H1 (cell line): ENCODE measurements around the gene SLC26A11. TPM values are rescaled to one million over a fixed set of nuclear protein-coding genes. Genes with fewer than 3 reads are reported as not detected.

Experiments
- KDM5A ChIP-seq: fragments of 200-600 bp; IDR thresholded peaks from 2 replicates; pipeline ENCODE4 v1.7.1; 2012; ENCODE audit warnings: mild to moderate bottlenecking, low read length, inconsistent platforms, mixed read lengths
- PHF8 ChIP-seq: fragments of 200-600 bp; sonication (generic); conservative IDR thresholded peaks from 2 replicates; pipeline ENCODE4 v1.7.1; 2012; ENCODE audit warnings: low read depth, mild to moderate bottlenecking, inconsistent platforms, low read length, moderate library complexity
- POLR2AphosphoS5 ChIP-seq: IDR thresholded peaks from 2 replicates; pipeline ENCODE4 v1.6.1; 2011; ENCODE audit warnings: low read depth, low read length
- RXRA ChIP-seq: IDR thresholded peaks from 2 replicates; pipeline ENCODE4 v1.6.1; 2011; ENCODE audit warnings: low read depth, mild to moderate bottlenecking, low read length, moderate library complexity; ENCODE audit not compliant: insufficient read depth
- SUZ12 ChIP-seq: fragments of 200-600 bp; sonication (generic); IDR thresholded peaks from 2 replicates; pipeline ENCODE4 v1.6.1; 2012; ENCODE audit warnings: mild to moderate bottlenecking, inconsistent platforms, low read length, moderate library complexity, mixed read lengths
- polyA plus RNA-seq, 7 experiments: library from polyadenylated mRNA; depleted of rRNA in 3 of 7; stranded (reverse) in 5 of 7; unstranded in 2 of 7; fragments of >200 nt in 5 of 7; fragments of 200-250 nt in 2 of 7; gene quantifications; 1 replicate in 5 of 7; 2 replicates in 1 of 7; 4 replicates in 1 of 7; pipeline versions ENCODE4 v1.2.1 to v1.2.3, GENCODE V29; 2011 to 2013; ENCODE audit warnings: missing spikeins in 2 of 7, mixed read lengths in 2 of 7
- total RNA-seq: library from RNA; stranded (reverse); fragmentation: NEBNext Ultra II Directional; extraction: Animal tissue kit (Norgen Biotek cat#: 25700); gene quantifications from 2 replicates; pipeline ENCODE4 v1.2.1, GENCODE V29; 2021

Gene SLC26A11
- total and polyA plus RNA-seq, 2 of the 8 experiments (the other 6 are each of a cell fraction or from before 2014, with no cell fraction given): 15.5 to 25.9 TPM

- TF ChIP-seq RXRA (no peak), SUZ12 (no peak), POLR2AphosphoS5 (no peak), KDM5A (no peak), PHF8 (no peak)
Observed at GRCh38 chr17:80219013-80219762, 1.0 kb upstream of the SLC26A11 start (continued).
